ENCODE data around the gene MANSC1.

GRCh38 chr12:12333407-12334366 is 16.4 kb downstream of the MANSC1 start:
- TF ChIP-seq CTCF (IDR thresholded peaks at IDR 0.05) = no peak
- TF ChIP-seq REST (IDR thresholded peaks at IDR 0.05; ENCODE audit: insufficient read depth in 1 of 2, low read depth in 2 of 2, low read length in 1 of 2) = no peak
- TF ChIP-seq POLR2AphosphoS5 (IDR thresholded peaks at IDR 0.05; ENCODE audit: low read depth, low read length) = no peak
- TF ChIP-seq TCF7L2 (IDR thresholded peaks at IDR 0.05; ENCODE audit: low read depth, low read length) = no peak

Data from Panc1 (cell line).